VCaP (cell line): ENCODE measurements around the gene BIRC7.

Source experiments
- H3K27ac ChIP-seq: fragments of 450-650 bp; 2 replicates; pipeline ENCODE4 v1.5.1; 2017
- TF ChIP-seq, protein P1 (sequence below): fragments of 450-650 bp; conservative IDR thresholded peaks from 2 replicates; pipeline ENCODE4 v1.5.1; 2017; ENCODE audit warnings: mild to moderate bottlenecking, moderate library complexity

Gene BIRC7

GRCh38 chr20:63189846-63190559 lies 45.7 kb upstream of the BIRC7 start:
- TF ChIP-seq, protein P1, sequence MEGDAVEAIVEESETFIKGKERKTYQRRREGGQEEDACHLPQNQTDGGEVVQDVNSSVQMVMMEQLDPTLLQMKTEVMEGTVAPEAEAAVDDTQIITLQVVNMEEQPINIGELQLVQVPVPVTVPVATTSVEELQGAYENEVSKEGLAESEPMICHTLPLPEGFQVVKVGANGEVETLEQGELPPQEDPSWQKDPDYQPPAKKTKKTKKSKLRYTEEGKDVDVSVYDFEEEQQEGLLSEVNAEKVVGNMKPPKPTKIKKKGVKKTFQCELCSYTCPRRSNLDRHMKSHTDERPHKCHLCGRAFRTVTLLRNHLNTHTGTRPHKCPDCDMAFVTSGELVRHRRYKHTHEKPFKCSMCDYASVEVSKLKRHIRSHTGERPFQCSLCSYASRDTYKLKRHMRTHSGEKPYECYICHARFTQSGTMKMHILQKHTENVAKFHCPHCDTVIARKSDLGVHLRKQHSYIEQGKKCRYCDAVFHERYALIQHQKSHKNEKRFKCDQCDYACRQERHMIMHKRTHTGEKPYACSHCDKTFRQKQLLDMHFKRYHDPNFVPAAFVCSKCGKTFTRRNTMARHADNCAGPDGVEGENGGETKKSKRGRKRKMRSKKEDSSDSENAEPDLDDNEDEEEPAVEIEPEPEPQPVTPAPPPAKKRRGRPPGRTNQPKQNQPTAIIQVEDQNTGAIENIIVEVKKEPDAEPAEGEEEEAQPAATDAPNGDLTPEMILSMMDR = no peak
- H3K27ac ChIP-seq = no peak overlapping the region

- TF ChIP-seq, protein P1 = no peak
- H3K27ac ChIP-seq = no peak overlapping the region
These were observed 44.9 kb upstream of the BIRC7 start for GRCh38 chr20:63190828-63191227.

- TF ChIP-seq, protein P1 = no peak
- no peak overlapping the region; the same call in 1 of the 2 replicates for H3K27ac ChIP-seq
These were observed 44.3 kb upstream of the BIRC7 start for GRCh38 chr20:63191400-63191799.

DNA sequence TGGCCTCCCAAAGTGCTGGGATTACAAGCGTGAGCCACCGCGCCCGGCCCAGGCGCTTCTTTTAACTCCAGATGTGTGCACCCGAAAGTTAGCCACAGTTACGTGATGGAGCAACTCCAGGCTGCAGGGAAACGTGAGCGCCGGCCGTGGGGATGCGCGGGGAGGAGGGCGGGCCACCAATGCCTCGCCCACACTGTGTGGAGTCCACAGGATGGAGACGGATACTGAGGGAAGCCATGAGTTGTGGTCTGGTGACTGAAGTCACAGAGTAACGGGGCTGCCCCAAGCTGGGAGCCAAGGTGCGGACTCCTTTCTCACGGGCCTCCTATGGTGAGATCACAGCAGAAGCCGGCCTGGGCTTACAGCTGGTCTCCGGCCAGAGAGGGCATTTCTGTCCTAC lies 43.0 kb upstream of the BIRC7 start:
- TF ChIP-seq, protein P1 = no peak
- peak overlapping the region; percentile 68 for H3K27ac ChIP-seq

DNA sequence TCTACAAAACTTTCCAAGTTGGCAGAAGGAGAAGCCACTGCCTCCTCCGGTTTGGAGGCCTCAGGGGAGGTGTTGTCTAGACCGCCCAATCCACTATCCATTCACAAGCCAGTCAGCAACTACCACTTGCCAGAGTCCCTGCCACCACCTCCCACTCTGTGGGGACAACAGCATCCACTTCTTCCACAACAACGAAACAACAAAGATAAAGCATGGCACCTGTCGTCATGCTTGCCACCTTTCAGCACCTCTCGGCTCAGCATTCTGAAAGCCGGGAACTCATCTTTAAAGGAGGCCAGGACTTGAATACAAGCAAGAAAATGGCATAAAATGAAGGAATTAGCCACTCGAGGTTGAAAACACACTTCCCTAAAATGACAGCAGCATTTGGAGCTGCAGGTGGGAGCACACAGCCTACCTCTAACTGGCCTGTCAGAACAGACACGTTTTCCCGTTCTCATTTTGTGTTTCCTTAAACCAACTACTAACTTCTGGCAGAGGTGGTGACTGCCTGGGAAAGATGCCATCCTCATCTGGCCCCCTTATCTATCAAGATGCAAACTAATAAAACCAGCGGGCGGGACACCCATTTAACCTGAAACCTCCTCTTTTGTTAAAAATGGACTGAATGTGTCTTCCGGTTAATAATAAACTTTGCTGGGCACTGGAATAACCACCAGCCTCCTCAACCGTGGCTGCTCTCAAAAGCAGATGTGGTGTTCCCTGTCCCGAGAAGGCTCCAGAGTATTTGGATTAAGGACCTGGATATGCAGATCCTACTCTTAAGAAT lies 41.5 kb upstream of the BIRC7 start:
- H3K27ac ChIP-seq = peak overlapping the region; percentile 68
- TF ChIP-seq, protein P1 = no peak

GRCh38 chr20:63194797-63195173 lies 40.9 kb upstream of the BIRC7 start:
- TF ChIP-seq, protein P1 = no peak
- peak overlapping the region; percentile 68 for H3K27ac ChIP-seq

DNA sequence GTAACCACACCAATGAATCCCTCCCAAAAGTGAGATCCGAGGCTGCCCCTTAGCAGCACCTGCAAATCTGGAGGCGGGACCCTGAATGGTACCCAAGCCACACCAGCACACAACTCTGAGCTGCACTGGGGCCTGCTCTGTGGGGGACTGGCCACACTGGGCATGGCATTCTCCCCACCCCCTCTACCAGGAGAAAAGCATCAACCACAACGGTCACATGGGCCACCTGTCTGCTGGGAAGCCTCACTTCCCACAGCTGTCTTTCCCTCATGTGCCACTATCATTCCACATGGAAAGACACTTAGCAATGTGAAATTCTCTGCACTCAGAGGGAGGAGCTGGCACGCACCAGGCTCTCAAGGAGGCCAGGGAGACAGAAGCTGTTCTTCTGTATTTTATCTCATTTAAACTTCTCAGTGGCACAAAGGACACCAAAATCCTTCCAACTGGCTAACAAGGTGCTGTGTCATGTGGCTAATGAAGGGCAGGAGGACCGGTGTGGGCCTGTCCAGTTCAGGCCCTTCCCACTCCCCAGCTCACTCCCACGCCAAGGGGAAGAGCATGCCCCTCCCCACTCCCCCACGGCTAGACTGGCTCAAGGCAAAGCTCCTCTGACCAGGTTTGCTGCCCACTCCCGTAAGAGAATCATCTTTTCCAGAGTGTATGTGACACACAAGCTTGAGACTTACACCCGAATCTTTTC lies 38.8 kb upstream of the BIRC7 start:
- H3K27ac ChIP-seq = peak overlapping the region; percentile 62
- TF ChIP-seq, protein P1 = no peak
